Adrenal gland (tissue), 12 donors: Measurements from ENCODE around the gene SLC26A1. TPM values are rescaled to one million over a fixed set of nuclear protein-coding genes. Genes with fewer than 3 reads are reported as not detected.
A peak's percentile ranks its signal among the peaks of the same experiment; 100 is the strongest.

Source experiments
- DNase-seq, 7 donors: peaks; one replicate each; pipeline ENCODE4 v3.0.0-alpha.2; 2019 to 2020
- H3K27ac ChIP-seq, 5 donors: fragments of 200-600 bp; sonication (generic) in 4 of 5; 1 replicate in 3 of 5; 2 replicates in 2 of 5; pipeline versions ENCODE4 v1.5.1 to v1.8.0; 2016 to 2020; ENCODE audit warnings: mild to moderate bottlenecking in 1 of 5
- H3K27me3 ChIP-seq: fragments of 200-600 bp; 2 replicates; pipeline ENCODE4 v1.8.0; 2021
- H3K36me3 ChIP-seq, 2 donors: fragments of 200-600 bp; replicated peaks in 1 of 2; 1 replicate in 1 of 2; 2 replicates in 1 of 2; pipeline versions ENCODE4 v1.5.1 to v1.8.0; 2018 to 2022
- H3K4me1 ChIP-seq, 2 donors: fragments of 200-600 bp; replicated peaks in 1 of 2; 1 replicate in 1 of 2; 2 replicates in 1 of 2; pipeline versions ENCODE4 v1.5.1 to v1.8.0; 2018 to 2021
- H3K4me3 ChIP-seq, 4 donors: fragments of 200-600 bp; sonication (generic) in 3 of 4; one replicate each; pipeline ENCODE4 v1.5.1; 2016 to 2018
- H3K9me3 ChIP-seq, 3 donors: fragments of 200-600 bp; sonication (generic) in 1 of 3; replicated peaks in 1 of 3; 1 replicate in 2 of 3; 2 replicates in 1 of 3; pipeline versions ENCODE4 v1.5.1 to v1.8.0; 2016 to 2021
- POLR2A ChIP-seq, 2 donors: fragments of 450-650 bp; IDR thresholded peaks; one replicate each; pipeline ENCODE4 v1.6.1; 2017; ENCODE audit warnings: antibody characterized with exemption in 2 of 2, mild to moderate bottlenecking in 2 of 2, moderate library complexity in 1 of 2
- WGBS, 4 donors: extraction: QIAGEN DNeasy Blood & Tissue Kit in 2 of 4; methylation state at CpG; one replicate each; pipeline versions ENCODE4 v1.1.5 to v1.1.7; 2013 to 2017; 5-methylcytosine and 5-hydroxymethylcytosine counted together
- intact Hi-C, 2 donors: fragments of 100-400 bp; cut with DNase I; formaldehyde crosslinking; loops; one replicate each; pipeline versions ENCODE4 v1.14.1 to v1.15.0; 2022 to 2023
- polyA plus RNA-seq, 3 donors: library from polyadenylated mRNA; stranded (reverse); fragments of 200-250 nt in 2 of 3; fragments of 350-450 nt in 1 of 3; fragmentation: Illumina TruSeq in 1 of 3; extraction: RNeasy Lipid Tissue Mini Kit (QIAGEN cat#74804) in 1 of 3; gene quantifications; one replicate each; pipeline ENCODE4 v1.2.3, GENCODE V29; 2013 to 2014
- total RNA-seq, 9 donors: library from RNA; depleted of rRNA in 4 of 9; stranded (reverse); fragments of >200 nt in 4 of 9; fragments of 120-200 nt in 1 of 9; fragmentation: NEBNext Ultra II Directional in 1 of 9; extraction: Animal tissue kit (Norgen Biotek cat#: 25700) in 1 of 9; gene quantifications; one replicate each; pipeline versions ENCODE4 v1.1.0 to v1.2.4, GENCODE V29; 2013 to 2023
- TF ChIP-seq, protein P1 (sequence below), 6 experiments: fragments of 450-650 bp in 4 of 6; fragments of 200-600 bp in 2 of 6; sonication (generic) in 1 of 6; IDR thresholded peaks; 1 replicate in 5 of 6; 2 replicates in 1 of 6; pipeline versions ENCODE4 v1.5.1 to v1.8.0; 2016 to 2021; ENCODE audit warnings: antibody characterized with exemption in 6 of 6, mild to moderate bottlenecking in 2 of 6, moderate library complexity in 1 of 6
- donor health status: healthy with polysubstance abuse.
- donor health status: Bipolar disorder and iron deficiency.
- donor health status: DM: yes; HTN: yes; CAD: no.
- donor health status: DM: no; HTN: no; CAD: no.
- donor health status: DM: no; HTN: no; CAD: no.
- donor health status: DM: yes; HTN: yes; CAD: no.

SLC26A1 gene
- total and polyA plus RNA-seq, 12 donors, result 0.85 to 55.0 (median 3.9) TPM

DNA sequence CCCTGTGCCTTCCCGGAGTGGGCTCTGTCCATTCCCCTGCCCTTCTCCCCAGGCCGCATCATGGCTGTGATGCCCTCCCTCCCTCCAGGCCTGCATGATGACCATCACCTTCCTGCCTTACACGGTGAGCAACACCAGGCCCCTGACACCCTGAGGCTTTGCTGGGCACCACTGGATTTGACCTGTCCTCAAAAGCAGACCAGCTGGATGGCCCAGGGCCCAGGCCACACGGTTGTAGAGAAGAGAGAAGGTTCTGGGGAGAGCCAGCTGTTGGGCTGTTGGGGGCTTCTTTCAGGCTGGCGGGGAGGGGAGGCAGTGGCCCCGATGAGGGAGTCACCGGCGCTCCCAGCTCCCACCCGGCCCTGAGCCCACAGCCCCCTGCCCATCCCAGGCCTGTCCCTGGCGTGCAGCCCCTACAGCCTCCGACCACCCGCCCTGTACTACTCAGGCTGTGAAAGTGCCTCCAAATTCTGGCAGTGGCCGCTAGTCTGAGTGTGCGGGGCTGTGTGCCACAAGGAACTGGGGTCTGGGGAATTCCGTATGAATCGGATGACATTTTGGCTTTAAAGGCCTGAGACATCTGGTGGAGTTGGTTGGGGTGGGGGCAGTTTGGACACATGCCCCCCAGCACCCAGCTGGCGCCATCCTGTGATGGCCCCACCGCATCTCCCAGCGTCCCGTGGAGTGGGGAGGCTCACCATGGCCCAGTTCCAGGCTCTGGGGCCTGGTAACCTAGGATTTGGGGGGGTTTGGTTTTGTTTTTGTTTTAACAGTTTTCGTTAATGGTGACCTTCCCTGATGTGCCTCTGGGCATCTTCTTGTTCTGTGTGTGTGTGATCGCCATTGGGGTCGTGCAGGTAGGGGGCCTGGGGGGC, 41.4 kb downstream of the SLC26A1 start:
- Histone ChIP-seq H3K4me3 (no peak overlapping the region), H3K27me3 (no peaks in the 10 kb centered on the region), H3K27ac (no peak overlapping the region), H3K36me3 (no peaks in the 10 kb centered on the region), H3K9me3 (no peaks in the 10 kb centered on the region), H3K4me1 (peaks cover 0 to 3% of the 10 kb centered on the region in 2 donors)
- DNase-seq, result peak in 1 of 7 donors; percentile 8
- WGBS, 4 donors, result 89 to 91% (median 90%) methylated on average over 10 to 23 of the region's 23 CpGs
- intact Hi-C loops, result loop anchor here in 1 of 2 donors (10.0 kb wide), 1 partner anchor 67 kb away; no protein-coding TSS in a partner anchor
- TF ChIP-seq, protein P1, sequence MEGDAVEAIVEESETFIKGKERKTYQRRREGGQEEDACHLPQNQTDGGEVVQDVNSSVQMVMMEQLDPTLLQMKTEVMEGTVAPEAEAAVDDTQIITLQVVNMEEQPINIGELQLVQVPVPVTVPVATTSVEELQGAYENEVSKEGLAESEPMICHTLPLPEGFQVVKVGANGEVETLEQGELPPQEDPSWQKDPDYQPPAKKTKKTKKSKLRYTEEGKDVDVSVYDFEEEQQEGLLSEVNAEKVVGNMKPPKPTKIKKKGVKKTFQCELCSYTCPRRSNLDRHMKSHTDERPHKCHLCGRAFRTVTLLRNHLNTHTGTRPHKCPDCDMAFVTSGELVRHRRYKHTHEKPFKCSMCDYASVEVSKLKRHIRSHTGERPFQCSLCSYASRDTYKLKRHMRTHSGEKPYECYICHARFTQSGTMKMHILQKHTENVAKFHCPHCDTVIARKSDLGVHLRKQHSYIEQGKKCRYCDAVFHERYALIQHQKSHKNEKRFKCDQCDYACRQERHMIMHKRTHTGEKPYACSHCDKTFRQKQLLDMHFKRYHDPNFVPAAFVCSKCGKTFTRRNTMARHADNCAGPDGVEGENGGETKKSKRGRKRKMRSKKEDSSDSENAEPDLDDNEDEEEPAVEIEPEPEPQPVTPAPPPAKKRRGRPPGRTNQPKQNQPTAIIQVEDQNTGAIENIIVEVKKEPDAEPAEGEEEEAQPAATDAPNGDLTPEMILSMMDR (IDR thresholded peaks at IDR 0.05), result no peak
- no peak for TF ChIP-seq POLR2A (IDR thresholded peaks at IDR 0.05)

DNA sequence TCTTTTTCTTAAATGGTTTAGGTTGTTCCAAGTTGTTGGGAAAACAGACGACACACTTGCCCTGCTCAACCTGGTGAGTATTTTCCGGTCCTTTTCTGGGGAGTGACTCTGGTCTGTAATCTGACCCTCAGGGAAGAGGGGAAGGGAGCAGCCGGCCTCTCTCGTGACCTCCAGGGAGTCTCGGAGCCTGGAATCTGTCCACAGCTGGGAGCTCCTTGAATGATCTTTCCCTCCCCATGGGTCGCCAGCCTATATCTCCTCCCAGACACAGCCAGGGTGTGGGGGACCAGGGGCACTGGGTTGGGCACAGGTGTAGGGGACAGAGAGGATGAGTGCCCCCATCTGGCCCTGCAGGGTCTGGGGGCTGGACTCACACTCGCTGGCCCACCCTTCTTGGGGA, 42.0 kb downstream of the SLC26A1 start:
- peak in 1 of 7 donors; percentile 13 for DNase-seq
- H3K27ac ChIP-seq, result no peak overlapping the region
- H3K9me3 ChIP-seq, result no peaks in the 10 kb centered on the region
- intact Hi-C loops, result loop anchor here in 1 of 2 donors (10.0 kb wide), 1 partner anchor 66 kb away; no protein-coding TSS in a partner anchor
- H3K36me3 ChIP-seq, result no peaks in the 10 kb centered on the region
- 82 to 85% (median 83%) methylated on average over 5 to 7 of the region's 7 CpGs for WGBS, 4 donors
- H3K4me3 ChIP-seq, result no peak overlapping the region
- TF ChIP-seq POLR2A (IDR thresholded peaks at IDR 0.05), result no peak
- TF ChIP-seq, protein P1 (IDR thresholded peaks at IDR 0.05), result no peak
- H3K27me3 ChIP-seq, result no peaks in the 10 kb centered on the region
- H3K4me1 ChIP-seq, result peaks cover 0 to 3% of the 10 kb centered on the region in 2 donors

DNA sequence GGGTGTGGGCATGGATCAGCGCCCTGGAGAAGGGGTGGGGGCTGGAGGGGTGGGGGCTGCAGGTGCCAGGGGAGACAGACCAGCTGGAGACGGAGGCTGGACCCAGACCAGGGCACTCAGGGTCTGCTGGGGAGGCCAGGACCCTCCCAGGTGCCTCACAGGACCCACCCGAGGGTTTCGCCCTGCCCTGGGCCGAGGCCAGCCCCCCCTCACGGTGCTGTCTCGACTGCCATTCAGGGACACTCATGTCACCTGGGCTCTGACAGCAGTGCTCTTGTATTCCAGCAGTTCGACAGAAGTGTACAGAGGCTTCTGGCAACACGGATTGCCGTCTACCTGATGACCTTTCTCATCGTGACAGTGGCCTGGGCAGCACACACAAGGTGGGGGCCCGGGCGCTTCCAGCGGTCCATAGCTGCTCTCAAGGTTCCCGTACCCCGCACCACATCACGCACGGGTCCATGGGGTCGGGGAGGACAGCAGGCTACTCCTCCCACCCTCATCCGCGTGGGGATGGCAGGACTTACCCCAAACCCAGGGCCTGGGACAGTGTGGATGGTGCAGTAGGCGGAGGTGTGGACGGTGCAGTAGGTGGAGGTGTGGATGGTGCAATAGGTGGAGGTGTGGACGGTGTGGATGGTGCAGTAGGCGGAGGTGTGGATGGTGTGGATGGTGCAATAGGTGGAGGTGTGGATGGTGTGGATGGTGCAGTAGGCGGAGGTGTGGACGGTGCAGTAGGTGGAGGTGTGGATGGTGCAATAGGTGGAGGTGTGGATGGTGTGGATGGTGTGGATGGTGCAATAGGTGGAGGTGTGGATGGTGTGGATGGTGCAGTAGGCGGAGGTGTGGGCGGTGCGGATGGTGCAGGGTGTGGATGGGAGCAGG, 42.8 kb downstream of the SLC26A1 start:
- Histone ChIP-seq H3K9me3 (no peaks in the 10 kb centered on the region), H3K27me3 (no peaks in the 10 kb centered on the region), H3K4me1 (peaks cover 0 to 3% of the 10 kb centered on the region in 2 donors), H3K27ac (no peak overlapping the region), H3K36me3 (no peaks in the 10 kb centered on the region), H3K4me3 (no peak overlapping the region)
- peak in 1 of 7 donors; percentile 15 for DNase-seq
- intact Hi-C loops, result loop anchor here in 1 of 2 donors (10.0 kb wide), 1 partner anchor 66 kb away; no protein-coding TSS in a partner anchor
- WGBS, 4 donors, result 88 to 95% (median 91%) methylated on average over 26 to 30 of the region's 30 CpGs
- TF ChIP-seq, protein P1 (IDR thresholded peaks at IDR 0.05), result no peak
- no peak for TF ChIP-seq POLR2A (IDR thresholded peaks at IDR 0.05)

DNA sequence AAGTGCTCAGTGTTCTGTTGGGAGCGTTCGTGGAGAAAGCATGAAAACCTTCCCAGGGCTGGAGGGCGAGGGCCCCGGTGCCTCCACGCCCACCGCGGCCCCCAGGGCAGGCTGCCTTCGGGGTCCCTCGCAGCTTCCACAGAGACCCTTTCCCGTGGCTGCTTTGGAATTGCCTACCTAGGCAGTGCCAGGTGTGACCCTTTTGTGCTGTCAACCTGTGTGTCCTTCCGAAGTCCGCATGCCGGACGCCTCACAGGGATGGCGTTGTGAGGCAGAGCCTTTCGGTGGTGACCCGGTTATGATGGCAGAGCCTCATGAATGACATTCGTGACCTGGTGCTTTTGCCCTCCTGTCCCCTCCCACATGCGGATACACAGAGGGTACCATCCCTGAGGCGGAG, 43.5 kb downstream of the SLC26A1 start:
- Histone ChIP-seq H3K27me3 (no peaks in the 10 kb centered on the region), H3K4me3 (no peak overlapping the region), H3K4me1 (peaks cover 0 to 3% of the 10 kb centered on the region in 2 donors), H3K9me3 (no peaks in the 10 kb centered on the region), H3K27ac (no peak overlapping the region), H3K36me3 (no peaks in the 10 kb centered on the region)
- no peak for TF ChIP-seq POLR2A (IDR thresholded peaks at IDR 0.05)
- TF ChIP-seq, protein P1 (IDR thresholded peaks at IDR 0.05), result no peak
- DNase-seq, result peak in 1 of 7 donors; percentile 12
- intact Hi-C loops, result loop anchor here in 1 of 2 donors (10.0 kb wide), 1 partner anchor 65 kb away; no protein-coding TSS in a partner anchor
- WGBS, 4 donors, result 90 to 94% (median 93%) methylated on average over 11 to 20 of the region's 20 CpGs
